HEK293 (cell line): Measurements from ENCODE around the gene MAML3.

Experiments used
- CTCF ChIA-PET: fragments of 350-600 bp; formaldehyde crosslinking; extraction: SDS; loops from one replicate; lab custom pipeline; 2021; ENCODE audit warnings: antibody characterized with exemption; lab: Yijun Ruan, JAX
- POLR2A ChIA-PET: fragments of 300-600 bp; formaldehyde crosslinking; extraction: SDS; loops from one replicate; lab custom pipeline; 2020; ENCODE audit warnings: antibody characterized with exemption, inconsistent platforms; lab: Yijun Ruan, JAX
- H3K27ac ChIP-seq: fragments of 200-500 bp; sonication (Bioruptor generic); 2 replicates; pipeline ENCODE4 v1.5.1; 2014; ENCODE audit warnings: low read depth, low read length, control low read depth, inconsistent platforms; ENCODE audit errors: extremely low read depth
- H3K36me3 ChIP-seq, 2 experiments: fragments of 200-500 bp in 1 of 2; sonication (Bioruptor generic) in 1 of 2; 1 replicate in 1 of 2; 2 replicates in 1 of 2; pipeline ENCODE4 v1.5.1; 2014 to 2017; ENCODE audit warnings: inconsistent platforms in 2 of 2, low read length in 2 of 2; ENCODE audit not compliant: control insufficient read depth in 2 of 2, insufficient read depth in 1 of 2
- H3K4me1 ChIP-seq: fragments of 200-500 bp; sonication (Bioruptor generic); 2 replicates; pipeline ENCODE4 v1.5.1; 2014; ENCODE audit warnings: mild to moderate bottlenecking, low read length, inconsistent platforms; ENCODE audit not compliant: control insufficient read depth, insufficient read depth
- H3K4me3 ChIP-seq: 2 replicates; pipeline ENCODE4 v1.5.1; 2011; ENCODE audit warnings: low read depth, mild to moderate bottlenecking, control low read depth, low read length, moderate library complexity
- H3K9me3 ChIP-seq: fragments of 200-500 bp; sonication (Bioruptor generic); 2 replicates; pipeline ENCODE4 v1.5.1; 2014; ENCODE audit warnings: low read depth, low read length, inconsistent platforms; ENCODE audit not compliant: control insufficient read depth, insufficient read depth
- ATF2 ChIP-seq: fragments of 450-650 bp; formaldehyde crosslinking; IDR thresholded peaks from 2 replicates; pipeline ENCODE4 v1.5.1; 2016; ENCODE audit warnings: missing biosample characterization, missing genetic modification characterization, low read depth
- BCL6B ChIP-seq: fragments of 450-650 bp; formaldehyde crosslinking; IDR thresholded peaks from 2 replicates; pipeline ENCODE4 v1.5.1; 2017; ENCODE audit warnings: missing biosample characterization, missing genetic modification characterization
- PRDM2 ChIP-seq: fragments of 450-650 bp; formaldehyde crosslinking; IDR thresholded peaks from 2 replicates; pipeline ENCODE4 v1.5.1; 2016; ENCODE audit warnings: missing biosample characterization, missing genetic modification characterization, borderline replicate concordance
- REPIN1 ChIP-seq: fragments of 450-650 bp; formaldehyde crosslinking; IDR thresholded peaks from 2 replicates; pipeline ENCODE4 v1.5.1; 2017; ENCODE audit warnings: missing biosample characterization, missing genetic modification characterization, low read depth
- SP3 ChIP-seq: fragments of 450-650 bp; formaldehyde crosslinking; IDR thresholded peaks from 2 replicates; pipeline ENCODE4 v1.5.1; 2016; ENCODE audit warnings: missing biosample characterization, missing genetic modification characterization
- ZBTB44 ChIP-seq: fragments of 450-650 bp; IDR thresholded peaks from 2 replicates; pipeline ENCODE4 v1.5.1; 2018; ENCODE audit warnings: missing biosample characterization, mild to moderate bottlenecking, missing genetic modification characterization
- ZBTB49 ChIP-seq: fragments of 450-650 bp; formaldehyde crosslinking; IDR thresholded peaks from 2 replicates; pipeline ENCODE4 v1.5.1; 2016; ENCODE audit warnings: missing biosample characterization, missing genetic modification characterization, low read depth
- ZIC2 ChIP-seq: fragments of 450-650 bp; formaldehyde crosslinking; IDR thresholded peaks from 2 replicates; pipeline ENCODE4 v1.5.1; 2016; ENCODE audit warnings: missing biosample characterization, missing genetic modification characterization
- ZNF112 ChIP-seq: fragments of 450-650 bp; formaldehyde crosslinking; IDR thresholded peaks from 2 replicates; pipeline ENCODE4 v1.5.0; 2017; ENCODE audit warnings: missing biosample characterization, missing genetic modification characterization
- ZNF398 ChIP-seq: fragments of 450-650 bp; formaldehyde crosslinking; IDR thresholded peaks from 2 replicates; pipeline ENCODE4 v1.5.1; 2017; ENCODE audit warnings: missing biosample characterization, missing genetic modification characterization
- ZNF426 ChIP-seq: fragments of 450-650 bp; formaldehyde crosslinking; IDR thresholded peaks from 2 replicates; pipeline ENCODE4 v1.5.1; 2017; ENCODE audit warnings: missing biosample characterization, missing genetic modification characterization, mild to moderate bottlenecking, inconsistent platforms, moderate library complexity
- ZNF473 ChIP-seq: fragments of 450-650 bp; formaldehyde crosslinking; IDR thresholded peaks from 2 replicates; pipeline ENCODE4 v1.5.1; 2017; ENCODE audit warnings: missing biosample characterization, missing genetic modification characterization
- ZNF48 ChIP-seq: fragments of 450-650 bp; formaldehyde crosslinking; IDR thresholded peaks from 2 replicates; pipeline ENCODE4 v1.5.1; 2016; ENCODE audit warnings: missing biosample characterization, missing genetic modification characterization
- ZNF501 ChIP-seq: fragments of 450-650 bp; formaldehyde crosslinking; IDR thresholded peaks from 2 replicates; pipeline ENCODE4 v1.5.1; 2016; ENCODE audit warnings: missing biosample characterization, missing genetic modification characterization
- ZNF629 ChIP-seq: fragments of 450-650 bp; formaldehyde crosslinking; IDR thresholded peaks from 2 replicates; pipeline ENCODE4 v1.5.1; 2017; ENCODE audit warnings: missing biosample characterization, missing genetic modification characterization
- ZNF658 ChIP-seq: fragments of 450-650 bp; formaldehyde crosslinking; IDR thresholded peaks from 2 replicates; pipeline ENCODE4; 2016; ENCODE audit warnings: missing biosample characterization, missing genetic modification characterization
- ZNF707 ChIP-seq: fragments of 450-650 bp; formaldehyde crosslinking; IDR thresholded peaks from 2 replicates; pipeline ENCODE4 v1.5.1; 2016; ENCODE audit warnings: missing biosample characterization, missing genetic modification characterization
- ZNF76 ChIP-seq: fragments of 450-650 bp; formaldehyde crosslinking; IDR thresholded peaks from 2 replicates; pipeline ENCODE4; 2016; ENCODE audit warnings: low read depth, missing biosample characterization, missing genetic modification characterization, borderline replicate concordance
- ZNF843 ChIP-seq: fragments of 450-650 bp; formaldehyde crosslinking; IDR thresholded peaks from 2 replicates; pipeline ENCODE4 v1.5.1; 2016; ENCODE audit warnings: missing biosample characterization, missing genetic modification characterization

MAML3 gene

GRCh38 chr4:139907001-139907809 is 246.8 kb downstream of the MAML3 start:
- Histone ChIP-seq H3K36me3 (no peaks in the 10 kb centered on the region), H3K9me3 (no peaks in the 10 kb centered on the region), H3K4me3 (no peak overlapping the region), H3K27ac (no peak overlapping the region), H3K4me1 (no peaks in the 10 kb centered on the region)
- POLR2A ChIA-PET, result no interaction called here
- CTCF ChIA-PET, result interaction anchor here (0.6 kb wide), 1 partner anchor 28 kb away, joined by 4 read pairs; no protein-coding TSS in a partner anchor
- TF ChIP-seq ZNF112 (tag by site-specific recombination) (no peak), REPIN1 (tag by site-specific recombination) (no peak), SP3 (tag by site-specific recombination) (no peak), ZNF76 (no peak), ZNF426 (no peak), ZNF843 (no peak), ZNF501 (no peak), BCL6B (no peak), ZNF473 (tag by site-specific recombination) (no peak), ATF2 (tag by site-specific recombination) (no peak), ZNF658 (tag by site-specific recombination) (no peak), ZBTB44 (tag by site-specific recombination) (no peak), PRDM2 (no peak), ZNF707 (tag by site-specific recombination) (no peak), ZNF48 (tag by site-specific recombination) (no peak), ZNF629 (tag by site-specific recombination) (no peak), ZIC2 (no peak), ZBTB49 (tag by site-specific recombination) (no peak), ZNF398 (tag by site-specific recombination) (no peak)
